ENCODE measurements around the gene DPYD. TPM values are rescaled to one million over a fixed set of nuclear protein-coding genes. Genes with fewer than 3 reads are reported as not detected.

DPYD gene
- total RNA-seq, 2 donors from 2014 or later, result 4.9 to 11.7 TPM

GRCh38 chr1:97204468-97204867 lies 716.4 kb downstream of the DPYD start:
- intact Hi-C loops (cut with DNase I), result no loop called here
- H3K27ac ChIP-seq, result no peak overlapping the region
- DNase-seq, result no peak

GRCh38 chr1:97202481-97203380 lies 718.1 kb downstream of the DPYD start:
- Histone ChIP-seq H3K36me3 (no peaks in the 10 kb centered on the region), H3K27me3 (no peaks in the 10 kb centered on the region), H3K4me1 (no peaks in the 10 kb centered on the region), H3K9ac (ENCODE audit: low read depth in 2 of 2, low read length in 2 of 2) (no peak overlapping the region), H3K9me3 (no peaks in the 10 kb centered on the region), H3K4me3 (no peak overlapping the region), H3K27ac (no peak overlapping the region)
- no peak for DNase-seq
- intact Hi-C loops (cut with DNase I), result no loop called here
- no peak for TF ChIP-seq CTCF (IDR thresholded peaks at IDR 0.05)

More at GRCh38 chr1:97204468-97204867, 716.4 kb downstream of the DPYD start:
- Histone ChIP-seq H3K36me3 (no peaks in the 10 kb centered on the region), H3K4me1 (no peaks in the 10 kb centered on the region), H3K27me3 (no peaks in the 10 kb centered on the region), H3K9ac (ENCODE audit: low read depth in 2 of 2, low read length in 2 of 2) (no peak overlapping the region), H3K4me3 (no peak overlapping the region), H3K9me3 (no peaks in the 10 kb centered on the region)
- no peak for TF ChIP-seq CTCF (IDR thresholded peaks at IDR 0.05)

- Histone ChIP-seq H3K36me3 (no peaks in the 10 kb centered on the region), H3K27ac (no peak overlapping the region), H3K27me3 (no peaks in the 10 kb centered on the region), H3K9ac (ENCODE audit: low read depth in 2 of 2, low read length in 2 of 2) (no peak overlapping the region), H3K4me1 (no peaks in the 10 kb centered on the region), H3K4me3 (no peak overlapping the region), H3K9me3 (no peaks in the 10 kb centered on the region)
- no peak for TF ChIP-seq CTCF (IDR thresholded peaks at IDR 0.05)
- intact Hi-C loops (cut with DNase I), result no loop called here
- DNase-seq, result no peak
These were observed 719.2 kb downstream of the DPYD start for GRCh38 chr1:97201641-97202040.

GRCh38 chr1:97200595-97200994 lies 720.2 kb downstream of the DPYD start:
- Histone ChIP-seq H3K36me3 (no peaks in the 10 kb centered on the region), H3K27me3 (no peaks in the 10 kb centered on the region), H3K27ac (no peak overlapping the region), H3K9ac (ENCODE audit: low read depth in 2 of 2, low read length in 2 of 2) (no peak overlapping the region), H3K4me3 (no peak overlapping the region), H3K4me1 (no peaks in the 10 kb centered on the region), H3K9me3 (no peaks in the 10 kb centered on the region)
- intact Hi-C loops (cut with DNase I), result no loop called here
- DNase-seq, result no peak
- no peak for TF ChIP-seq CTCF (IDR thresholded peaks at IDR 0.05)

GRCh38 chr1:97196825-97197516 lies 723.9 kb downstream of the DPYD start:
- no peak for DNase-seq
- Histone ChIP-seq H3K27me3 (no peaks in the 10 kb centered on the region), H3K9me3 (no peaks in the 10 kb centered on the region), H3K4me3 (no peak overlapping the region), H3K4me1 (no peaks in the 10 kb centered on the region), H3K36me3 (no peaks in the 10 kb centered on the region), H3K27ac (no peak overlapping the region), H3K9ac (ENCODE audit: low read depth in 2 of 2, low read length in 2 of 2) (no peak overlapping the region)
- TF ChIP-seq CTCF (IDR thresholded peaks at IDR 0.05), result no peak
- intact Hi-C loops (cut with DNase I), result no loop called here

All from colonic mucosa (tissue), 4 donors.